GM23338 (cell line): ENCODE results near the gene MYO16. TPM values are rescaled to one million over a fixed set of nuclear protein-coding genes. Genes with fewer than 3 reads are reported as not detected.

Experiments
- ATAC-seq: fragments of 200-7000 bp; cut with Tn5 transposase; 3 replicates; pipeline ENCODE4 v1.9.1; 2020
- DNase-seq: peaks from one replicate; pipeline ENCODE4 v3.0.0-alpha.2; 2015; ENCODE audit warnings: low spot score
- H2AFZ ChIP-seq: fragments of 200-600 bp; sonication (generic); 2 replicates; pipeline ENCODE4 v1.8.0; 2016; ENCODE audit warnings: antibody characterized with exemption, mild to moderate bottlenecking, moderate library complexity
- H3F3A ChIP-seq: fragments of 200-600 bp; sonication (generic); replicated peaks from 2 replicates; pipeline ENCODE4 v1.8.0; 2017; ENCODE audit warnings: antibody characterized with exemption, mixed run types, low read depth
- H3K27ac ChIP-seq: fragments of 200-600 bp; sonication (generic); 2 replicates; pipeline ENCODE4 v1.6.1; 2016; ENCODE audit warnings: low read depth
- H3K27me3 ChIP-seq: fragments of 200-600 bp; sonication (generic); 2 replicates; pipeline ENCODE4 v1.8.0; 2016; ENCODE audit warnings: mild to moderate bottlenecking, mixed run types, moderate library complexity; ENCODE audit not compliant: insufficient read depth
- H3K36me3 ChIP-seq: fragments of 200-600 bp; sonication (generic); 2 replicates; pipeline ENCODE4 v1.8.0; 2016; ENCODE audit warnings: mild to moderate bottlenecking; ENCODE audit not compliant: insufficient read depth
- H3K4me1 ChIP-seq: fragments of 200-600 bp; sonication (generic); 2 replicates; pipeline ENCODE4 v1.8.0; 2016; ENCODE audit warnings: mild to moderate bottlenecking, moderate library complexity; ENCODE audit not compliant: insufficient read depth
- H3K4me2 ChIP-seq: fragments of 200-600 bp; sonication (generic); 2 replicates; pipeline ENCODE4 v1.7.1; 2017; ENCODE audit warnings: mixed run types
- H3K4me3 ChIP-seq: fragments of 200-600 bp; sonication (generic); 2 replicates; pipeline ENCODE4 v1.6.1; 2016; ENCODE audit warnings: mixed run types
- H3K79me2 ChIP-seq: fragments of 200-600 bp; sonication (generic); replicated peaks from 2 replicates; pipeline ENCODE4 v1.8.0; 2017; ENCODE audit warnings: mild to moderate bottlenecking; ENCODE audit not compliant: insufficient read depth
- H3K9me2 ChIP-seq: fragments of 200-600 bp; sonication (generic); 2 replicates; pipeline ENCODE4 v1.8.0; 2017; ENCODE audit not compliant: insufficient read depth
- H4K20me1 ChIP-seq: fragments of 200-600 bp; sonication (generic); replicated peaks from 2 replicates; pipeline ENCODE4 v1.8.0; 2017; ENCODE audit warnings: mild to moderate bottlenecking; ENCODE audit not compliant: insufficient read depth
- H3K27ac Mint-ChIP-seq: 2 replicates; pipeline ENCODE4 v1.8.0; 2020; ENCODE audit warnings: inconsistent platforms, mild to moderate bottlenecking, moderate library complexity, mixed read lengths
- H3K27me3 Mint-ChIP-seq: 3 replicates; pipeline ENCODE4 v1.8.0; 2022; ENCODE audit warnings: low read depth, mild to moderate bottlenecking, moderate library complexity, mixed read lengths, inconsistent platforms; ENCODE audit not compliant: insufficient read depth, poor library complexity
- H3K36me3 Mint-ChIP-seq: 3 replicates; pipeline ENCODE4 v1.8.0; 2021; ENCODE audit warnings: low read depth, mild to moderate bottlenecking, inconsistent platforms, moderate library complexity, mixed read lengths
- H3K4me1 Mint-ChIP-seq: 3 replicates; pipeline ENCODE4 v1.8.0; 2020; ENCODE audit warnings: mild to moderate bottlenecking, inconsistent platforms, mixed read lengths
- H3K4me3 Mint-ChIP-seq: 3 replicates; pipeline ENCODE4 v1.8.0; 2021; ENCODE audit warnings: moderate library complexity, mild to moderate bottlenecking, inconsistent platforms, mixed read lengths
- H3K9me3 Mint-ChIP-seq: 3 replicates; pipeline ENCODE4 v1.8.0; 2020; ENCODE audit warnings: moderate library complexity, mild to moderate bottlenecking, inconsistent platforms, mixed read lengths
- CREB1 ChIP-seq: fragments of 250-450 bp; sonication (Bioruptor Pico); IDR thresholded peaks from 2 replicates; pipeline ENCODE4 v1.5.0; 2020; ENCODE audit warnings: low read depth, mild to moderate bottlenecking, moderate library complexity
- ETS1 ChIP-seq: IDR thresholded peaks from 2 replicates; pipeline ENCODE4 v1.6.1; 2016; ENCODE audit warnings: antibody characterized with exemption
- EZH2 ChIP-seq: fragments of 200-600 bp; sonication (generic); IDR thresholded peaks from one replicate; pipeline ENCODE4 v1.8.0; 2017; ENCODE audit warnings: antibody characterized with exemption, mild to moderate bottlenecking, low read depth; ENCODE audit not compliant: unreplicated experiment
- EZH2phosphoT487 ChIP-seq: fragments of 200-600 bp; sonication (generic); IDR thresholded peaks from one replicate; pipeline ENCODE4 v1.8.1; 2018; ENCODE audit warnings: antibody characterized with exemption; ENCODE audit not compliant: unreplicated experiment
- JUNB ChIP-seq: IDR thresholded peaks from one replicate; pipeline ENCODE4 v1.6.1; 2016; ENCODE audit warnings: antibody characterized with exemption; ENCODE audit not compliant: unreplicated experiment
- NANOG ChIP-seq: IDR thresholded peaks from 2 replicates; pipeline ENCODE4 v1.6.1; 2016; ENCODE audit warnings: antibody characterized with exemption, borderline replicate concordance
- POLR2AphosphoS5 ChIP-seq: IDR thresholded peaks from 2 replicates; pipeline ENCODE4 v1.6.1; 2016; ENCODE audit warnings: antibody characterized with exemption, low read depth
- STAT1 ChIP-seq: IDR thresholded peaks from one replicate; pipeline ENCODE4 v1.6.1; 2016; ENCODE audit warnings: antibody characterized with exemption; ENCODE audit not compliant: unreplicated experiment
- ZNF114 ChIP-seq: fragments of 250-450 bp; sonication (Bioruptor Pico); IDR thresholded peaks from 2 replicates; pipeline ENCODE4 v1.5.0; 2020; ENCODE audit warnings: mild to moderate bottlenecking, moderate library complexity
- ZNF331 ChIP-seq: fragments of 250-450 bp; sonication (Bioruptor Pico); IDR thresholded peaks from 2 replicates; pipeline ENCODE4 v1.5.0; 2020; ENCODE audit warnings: low read depth, mild to moderate bottlenecking, moderate library complexity
- polyA plus RNA-seq: library from polyadenylated mRNA; unstranded; fragments of >200 nt; fragmentation: Nextera tagmentation; extraction: Ambion mirVana; gene quantifications from 2 replicates; pipeline ENCODE4 v1.2.1, GENCODE V29; 2016
- total RNA-seq: library from RNA; depleted of rRNA; stranded (reverse); fragments of >200 nt; shearing (Covaris generic); gene quantifications from 2 replicates; pipeline ENCODE4 v1.2.3, GENCODE V29; 2014
- TF ChIP-seq, protein P1 (sequence below): IDR thresholded peaks from one replicate; pipeline ENCODE4 v1.6.1; 2018; ENCODE audit warnings: antibody characterized with exemption; ENCODE audit not compliant: unreplicated experiment
- TF ChIP-seq, protein P2 (sequence below), 2 experiments: fragments of 200-600 bp in 1 of 2; sonication (generic) in 1 of 2; conservative IDR thresholded peaks; 2 replicates each; pipeline versions ENCODE4 v1.5.1 to v1.6.1; 2016 to 2017; ENCODE audit warnings: antibody characterized with exemption in 2 of 2, low read depth in 2 of 2, mild to moderate bottlenecking in 2 of 2, moderate library complexity in 1 of 2

MYO16 gene
- total and polyA plus RNA-seq, 2 experiments from 2014 or later = 0.10 to 0.13 TPM

DNA sequence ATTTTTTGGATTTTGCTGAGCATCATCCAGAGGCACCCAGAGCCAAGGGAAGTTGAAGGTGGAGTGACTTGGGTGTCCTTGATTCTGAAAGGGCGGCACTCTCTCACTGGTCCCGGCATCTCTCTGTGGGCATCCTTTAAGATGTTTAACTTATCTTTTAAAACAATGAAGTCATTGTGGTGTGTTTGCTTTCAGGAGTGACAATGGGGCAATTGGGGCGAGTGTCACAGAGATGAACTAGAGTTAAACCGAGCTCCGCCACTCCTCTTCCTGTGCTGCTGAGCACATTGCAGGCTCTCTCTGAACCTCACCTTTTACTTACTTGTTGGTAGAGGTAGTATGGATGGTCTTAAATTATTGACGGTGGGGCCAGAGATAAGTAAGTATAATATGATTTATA is 295.7 kb downstream of the MYO16 start:
- H3K27ac Mint-ChIP-seq = no peak overlapping the region
- Histone ChIP-seq H3K27me3 (no peaks in the 10 kb centered on the region), H3F3A (no peaks in the 10 kb centered on the region), H3K79me2 (no peaks in the 10 kb centered on the region), H3K4me3 (no peak overlapping the region), H3K36me3 (no peaks in the 10 kb centered on the region), H3K4me1 (no peaks in the 10 kb centered on the region), H4K20me1 (no peaks in the 10 kb centered on the region), H2AFZ (no peak overlapping the region), H3K4me2 (no peak overlapping the region), H3K9me2 (no peaks in the 10 kb centered on the region), H3K27ac (no peak overlapping the region)
- H3K27me3 Mint-ChIP-seq = peaks cover 10% of the 10 kb centered on the region
- no peaks in the 10 kb centered on the region for H3K36me3 Mint-ChIP-seq
- TF ChIP-seq POLR2AphosphoS5 = no peak
- no peak for TF ChIP-seq EZH2
- TF ChIP-seq NANOG = no peak
- TF ChIP-seq ZNF114 = no peak
- no peak for TF ChIP-seq JUNB
- TF ChIP-seq, protein P1, sequence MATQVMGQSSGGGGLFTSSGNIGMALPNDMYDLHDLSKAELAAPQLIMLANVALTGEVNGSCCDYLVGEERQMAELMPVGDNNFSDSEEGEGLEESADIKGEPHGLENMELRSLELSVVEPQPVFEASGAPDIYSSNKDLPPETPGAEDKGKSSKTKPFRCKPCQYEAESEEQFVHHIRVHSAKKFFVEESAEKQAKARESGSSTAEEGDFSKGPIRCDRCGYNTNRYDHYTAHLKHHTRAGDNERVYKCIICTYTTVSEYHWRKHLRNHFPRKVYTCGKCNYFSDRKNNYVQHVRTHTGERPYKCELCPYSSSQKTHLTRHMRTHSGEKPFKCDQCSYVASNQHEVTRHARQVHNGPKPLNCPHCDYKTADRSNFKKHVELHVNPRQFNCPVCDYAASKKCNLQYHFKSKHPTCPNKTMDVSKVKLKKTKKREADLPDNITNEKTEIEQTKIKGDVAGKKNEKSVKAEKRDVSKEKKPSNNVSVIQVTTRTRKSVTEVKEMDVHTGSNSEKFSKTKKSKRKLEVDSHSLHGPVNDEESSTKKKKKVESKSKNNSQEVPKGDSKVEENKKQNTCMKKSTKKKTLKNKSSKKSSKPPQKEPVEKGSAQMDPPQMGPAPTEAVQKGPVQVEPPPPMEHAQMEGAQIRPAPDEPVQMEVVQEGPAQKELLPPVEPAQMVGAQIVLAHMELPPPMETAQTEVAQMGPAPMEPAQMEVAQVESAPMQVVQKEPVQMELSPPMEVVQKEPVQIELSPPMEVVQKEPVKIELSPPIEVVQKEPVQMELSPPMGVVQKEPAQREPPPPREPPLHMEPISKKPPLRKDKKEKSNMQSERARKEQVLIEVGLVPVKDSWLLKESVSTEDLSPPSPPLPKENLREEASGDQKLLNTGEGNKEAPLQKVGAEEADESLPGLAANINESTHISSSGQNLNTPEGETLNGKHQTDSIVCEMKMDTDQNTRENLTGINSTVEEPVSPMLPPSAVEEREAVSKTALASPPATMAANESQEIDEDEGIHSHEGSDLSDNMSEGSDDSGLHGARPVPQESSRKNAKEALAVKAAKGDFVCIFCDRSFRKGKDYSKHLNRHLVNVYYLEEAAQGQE = no peak
- TF ChIP-seq STAT1 = no peak
- TF ChIP-seq ETS1 = no peak
- no peak for TF ChIP-seq EZH2phosphoT487
- TF ChIP-seq ZNF331 (CRISPR knock-in tag) = no peak
- H3K4me3 Mint-ChIP-seq = no peak overlapping the region
- H3K9me3 Mint-ChIP-seq = no peaks in the 10 kb centered on the region
- DNase-seq (no peak), ATAC-seq (no peak)
- H3K4me1 Mint-ChIP-seq = no peaks in the 10 kb centered on the region

- no peaks in the 10 kb centered on the region for H3F3A ChIP-seq
- Mint-ChIP-seq H3K36me3 (no peaks in the 10 kb centered on the region), H3K4me1 (peaks cover 5% of the 10 kb centered on the region), H3K9me3 (no peaks in the 10 kb centered on the region), H3K27ac (no peak overlapping the region), H3K27me3 (peaks cover 5% of the 10 kb centered on the region), H3K4me3 (no peak overlapping the region)
- DNase-seq (no peak), ATAC-seq (no peak)
- H3K4me3 ChIP-seq = no peak overlapping the region
- H3K36me3 ChIP-seq = no peaks in the 10 kb centered on the region
- no peaks in the 10 kb centered on the region for H3K9me2 ChIP-seq
- no peaks in the 10 kb centered on the region for H4K20me1 ChIP-seq
- H3K27me3 ChIP-seq = no peaks in the 10 kb centered on the region
- no peak overlapping the region for H2AFZ ChIP-seq
- H3K27ac ChIP-seq = no peak overlapping the region
- no peaks in the 10 kb centered on the region for H3K79me2 ChIP-seq
- H3K4me1 ChIP-seq = no peaks in the 10 kb centered on the region
- no peak overlapping the region for H3K4me2 ChIP-seq
- no peak for TF ChIP-seq JUNB
- no peak for TF ChIP-seq CREB1 (CRISPR knock-in tag)
- TF ChIP-seq ZNF114 = no peak
- no peak for TF ChIP-seq POLR2AphosphoS5
- TF ChIP-seq, protein P1 = no peak
- TF ChIP-seq ZNF331 (CRISPR knock-in tag) = no peak
- TF ChIP-seq, protein P2, sequence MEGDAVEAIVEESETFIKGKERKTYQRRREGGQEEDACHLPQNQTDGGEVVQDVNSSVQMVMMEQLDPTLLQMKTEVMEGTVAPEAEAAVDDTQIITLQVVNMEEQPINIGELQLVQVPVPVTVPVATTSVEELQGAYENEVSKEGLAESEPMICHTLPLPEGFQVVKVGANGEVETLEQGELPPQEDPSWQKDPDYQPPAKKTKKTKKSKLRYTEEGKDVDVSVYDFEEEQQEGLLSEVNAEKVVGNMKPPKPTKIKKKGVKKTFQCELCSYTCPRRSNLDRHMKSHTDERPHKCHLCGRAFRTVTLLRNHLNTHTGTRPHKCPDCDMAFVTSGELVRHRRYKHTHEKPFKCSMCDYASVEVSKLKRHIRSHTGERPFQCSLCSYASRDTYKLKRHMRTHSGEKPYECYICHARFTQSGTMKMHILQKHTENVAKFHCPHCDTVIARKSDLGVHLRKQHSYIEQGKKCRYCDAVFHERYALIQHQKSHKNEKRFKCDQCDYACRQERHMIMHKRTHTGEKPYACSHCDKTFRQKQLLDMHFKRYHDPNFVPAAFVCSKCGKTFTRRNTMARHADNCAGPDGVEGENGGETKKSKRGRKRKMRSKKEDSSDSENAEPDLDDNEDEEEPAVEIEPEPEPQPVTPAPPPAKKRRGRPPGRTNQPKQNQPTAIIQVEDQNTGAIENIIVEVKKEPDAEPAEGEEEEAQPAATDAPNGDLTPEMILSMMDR (conservative IDR thresholded peaks at IDR 0.05; ENCODE audit: low read depth in 2 of 2) = no peak
These were observed 297.5 kb downstream of the MYO16 start for GRCh38 chr13:108926862-108927261.
